AG09319 (cell line): ENCODE data around the gene OGT.

Experiments
- DNase-seq: peaks from one replicate; pipeline ENCODE4 v3.0.0-alpha.2; 2010; ENCODE audit warnings: low read depth; ENCODE audit errors: extremely low read depth
- TF ChIP-seq, protein P1 (sequence below): IDR thresholded peaks from 2 replicates; pipeline ENCODE4 v1.5.1; 2011; ENCODE audit warnings: low read depth, mild to moderate bottlenecking, inconsistent platforms, low read length, moderate library complexity

Gene OGT

DNA sequence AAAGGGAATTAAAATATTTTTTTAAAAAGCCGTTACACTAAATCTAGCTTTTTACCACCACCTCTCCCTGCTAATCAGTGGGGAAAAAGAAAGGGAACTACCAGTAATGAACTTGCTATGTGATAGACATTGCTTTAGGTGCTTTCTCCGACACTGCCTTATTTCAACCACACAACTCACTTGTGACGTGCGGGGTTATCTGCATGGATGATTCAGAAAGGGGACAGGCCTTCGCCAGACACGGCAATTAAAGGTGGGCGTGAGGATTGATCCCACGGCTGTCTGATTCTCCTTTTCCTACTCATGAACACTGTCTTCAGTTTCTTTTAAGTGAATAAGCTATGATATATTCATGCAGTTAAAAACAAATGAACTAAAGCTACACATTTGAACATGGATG, 86.3 kb downstream of the OGT start:
- TF ChIP-seq, protein P1, sequence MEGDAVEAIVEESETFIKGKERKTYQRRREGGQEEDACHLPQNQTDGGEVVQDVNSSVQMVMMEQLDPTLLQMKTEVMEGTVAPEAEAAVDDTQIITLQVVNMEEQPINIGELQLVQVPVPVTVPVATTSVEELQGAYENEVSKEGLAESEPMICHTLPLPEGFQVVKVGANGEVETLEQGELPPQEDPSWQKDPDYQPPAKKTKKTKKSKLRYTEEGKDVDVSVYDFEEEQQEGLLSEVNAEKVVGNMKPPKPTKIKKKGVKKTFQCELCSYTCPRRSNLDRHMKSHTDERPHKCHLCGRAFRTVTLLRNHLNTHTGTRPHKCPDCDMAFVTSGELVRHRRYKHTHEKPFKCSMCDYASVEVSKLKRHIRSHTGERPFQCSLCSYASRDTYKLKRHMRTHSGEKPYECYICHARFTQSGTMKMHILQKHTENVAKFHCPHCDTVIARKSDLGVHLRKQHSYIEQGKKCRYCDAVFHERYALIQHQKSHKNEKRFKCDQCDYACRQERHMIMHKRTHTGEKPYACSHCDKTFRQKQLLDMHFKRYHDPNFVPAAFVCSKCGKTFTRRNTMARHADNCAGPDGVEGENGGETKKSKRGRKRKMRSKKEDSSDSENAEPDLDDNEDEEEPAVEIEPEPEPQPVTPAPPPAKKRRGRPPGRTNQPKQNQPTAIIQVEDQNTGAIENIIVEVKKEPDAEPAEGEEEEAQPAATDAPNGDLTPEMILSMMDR = no peak
- DNase-seq = no peak

DNA sequence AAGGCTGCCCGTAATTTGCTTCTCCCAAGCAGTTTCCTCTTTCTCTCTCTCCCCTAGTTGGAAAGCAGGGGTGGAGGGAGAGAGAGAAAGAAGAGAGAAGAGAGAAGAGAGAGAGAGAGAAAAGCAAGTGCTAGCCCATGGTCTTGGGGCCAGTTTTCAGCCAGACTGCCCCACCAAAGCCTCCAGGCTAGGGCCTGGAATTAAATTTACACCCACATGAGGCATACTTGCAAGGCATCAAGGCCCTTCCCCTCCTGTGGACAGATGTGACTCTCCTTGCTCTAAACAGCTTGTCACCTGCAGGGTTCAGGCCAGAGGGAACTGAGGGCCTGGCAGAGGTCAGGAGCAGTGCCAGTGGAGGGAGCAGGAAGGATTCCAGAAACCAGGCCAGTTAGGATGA, 87.1 kb downstream of the OGT start:
- no peak for DNase-seq
- TF ChIP-seq, protein P1 = no peak

DNA sequence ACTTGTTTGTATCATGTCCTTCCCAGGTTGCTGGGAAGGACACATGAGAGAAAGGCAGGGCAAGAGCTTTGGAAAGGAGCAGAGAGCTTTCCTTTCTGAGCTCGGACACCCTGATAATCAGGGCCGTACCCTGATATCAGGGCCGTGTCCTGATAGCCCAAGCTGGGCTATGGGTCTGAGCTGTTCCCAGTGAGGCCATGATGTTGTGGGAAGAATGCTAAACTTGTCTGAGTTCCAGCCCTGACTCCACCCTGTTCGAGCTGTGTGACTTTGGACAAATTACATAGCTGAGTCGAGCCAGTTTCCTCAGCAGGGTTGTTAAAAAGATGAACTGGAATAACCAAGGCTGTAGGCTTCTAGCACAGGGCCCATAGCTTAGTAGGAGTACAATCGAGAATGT, 88.7 kb downstream of the OGT start:
- TF ChIP-seq, protein P1 = no peak
- DNase-seq = no peak

DNA sequence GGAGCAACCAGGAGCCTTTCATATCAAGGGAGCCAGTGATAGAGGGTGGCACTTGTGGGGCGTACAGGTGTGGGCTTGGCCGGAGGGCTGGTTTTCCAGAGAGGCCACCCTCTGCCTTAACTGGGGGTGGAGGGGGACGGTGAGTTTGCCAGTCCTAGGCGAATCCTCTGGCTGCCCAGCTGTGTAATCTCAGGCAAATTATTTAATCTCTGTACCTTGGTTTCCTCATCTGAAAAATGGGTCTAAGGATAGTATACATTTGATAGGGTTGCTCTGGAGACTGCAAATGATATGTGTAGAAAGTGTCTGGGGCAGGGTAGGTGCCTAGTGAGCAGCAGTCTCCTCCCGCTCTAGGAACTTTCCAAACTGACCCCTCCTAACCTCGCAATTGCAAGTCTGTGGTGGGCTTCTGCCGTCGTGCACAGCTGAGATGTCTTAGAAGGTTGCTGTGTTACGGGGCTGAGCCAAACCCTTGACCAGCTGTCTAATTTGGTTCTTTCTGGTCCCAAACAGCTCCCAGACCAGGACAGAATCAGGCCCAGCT, 89.2 kb downstream of the OGT start:
- DNase-seq = no peak

DNA sequence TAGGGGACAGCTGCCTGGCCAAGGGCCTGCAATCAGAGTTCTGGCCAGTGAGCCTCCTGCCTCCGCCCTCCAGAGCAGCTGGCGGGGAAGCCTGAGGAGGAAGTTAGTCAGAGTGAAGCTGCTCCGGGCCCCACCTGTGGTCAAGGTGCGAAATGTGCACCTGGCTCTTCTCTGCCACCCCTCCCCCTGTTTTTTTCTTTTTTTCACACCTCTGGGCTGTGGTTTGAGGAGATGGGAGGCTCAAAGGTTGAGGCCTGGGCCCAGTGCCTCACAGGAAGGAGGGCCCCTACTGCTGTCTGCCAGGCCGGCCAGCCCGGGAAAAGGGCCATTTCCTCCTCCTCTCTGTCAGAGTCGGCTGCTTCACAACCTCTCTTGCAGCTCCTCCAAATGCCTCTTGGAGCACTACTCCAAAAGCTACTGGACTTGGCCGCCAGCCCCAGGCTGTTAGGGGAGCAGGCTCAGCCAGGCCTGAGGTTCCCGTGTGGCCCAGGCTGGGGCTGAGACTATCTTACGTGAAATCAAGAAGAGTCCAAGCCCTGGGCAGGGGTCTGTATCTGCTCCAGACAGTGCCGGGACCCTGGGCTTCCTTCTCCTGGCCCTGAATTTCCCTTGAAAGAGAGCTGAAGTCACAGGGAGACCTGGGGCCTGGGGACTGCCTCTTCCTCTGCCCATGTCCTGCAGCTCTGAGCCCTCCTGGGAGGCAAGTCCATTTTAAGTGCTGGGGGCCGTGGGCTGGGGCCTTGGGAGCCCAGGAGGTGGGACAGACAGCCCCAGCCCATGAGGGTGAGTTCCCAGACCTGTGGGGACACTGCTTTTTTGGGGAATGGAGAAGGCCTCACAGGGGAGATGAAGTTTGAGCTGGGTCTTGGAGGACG, 89.9 kb downstream of the OGT start:
- TF ChIP-seq, protein P1 = peak; percentile 28
- peak; percentile 27 for DNase-seq

More for the DNA sequence above, 89.2 kb downstream of the OGT start:
- TF ChIP-seq, protein P1 = no peak

DNA sequence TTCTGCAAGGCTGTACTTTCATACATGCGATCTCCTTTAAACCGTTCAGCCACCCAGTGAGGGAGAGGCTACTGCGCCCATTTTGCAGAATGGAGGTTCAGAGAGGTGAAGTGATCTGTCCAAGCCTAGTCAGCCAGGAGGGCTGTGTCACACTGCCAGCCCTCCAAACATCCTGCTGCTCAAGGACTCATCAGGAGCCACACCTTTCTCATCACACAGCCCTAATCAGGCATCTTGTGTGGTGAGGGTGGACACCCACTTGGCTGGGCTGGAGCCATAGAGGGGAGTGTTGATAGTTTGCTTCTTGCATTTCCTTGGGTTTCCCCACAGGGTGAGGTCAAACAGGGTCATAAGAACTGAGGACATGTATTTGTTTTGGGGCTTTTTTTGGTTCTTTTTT, 90.8 kb downstream of the OGT start:
- TF ChIP-seq, protein P1 = no peak
- DNase-seq = no peak

DNA sequence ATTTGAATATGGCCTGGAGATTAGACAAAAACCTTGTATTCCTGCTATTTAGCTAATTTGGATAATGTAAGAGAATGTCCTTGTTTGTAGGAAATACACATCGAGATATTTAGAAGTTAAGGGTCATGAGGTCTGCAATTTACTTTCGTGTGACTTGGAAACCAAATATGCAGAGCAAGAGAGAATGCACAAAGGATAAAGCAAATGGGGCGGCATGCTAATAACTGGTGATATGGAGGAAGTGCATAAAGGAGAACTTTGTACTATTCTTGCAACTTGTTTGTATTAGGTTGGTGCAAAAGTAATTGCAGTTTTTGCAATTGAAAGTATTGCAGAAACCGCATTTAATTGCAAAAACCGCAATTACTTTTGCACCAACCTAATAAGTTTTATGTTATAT, 92.6 kb downstream of the OGT start:
- no peak for DNase-seq
- TF ChIP-seq, protein P1 = no peak
